ENCODE results near the gene TBX1. TPM values are rescaled to one million over a fixed set of nuclear protein-coding genes. Genes with fewer than 3 reads are reported as not detected.

The TBX1 gene
- total RNA-seq, 1 donor from 2014 or later: 6.8 TPM

GRCh38 chr22:19803736-19804267, 43.2 kb downstream of the TBX1 start:
- H3K9me3 ChIP-seq (ENCODE audit: insufficient read depth, low read depth, low read length): no peaks in the 10 kb centered on the region
- FAIRE-seq: no peak
- H3K4me2 ChIP-seq (ENCODE audit: low read length): no peak overlapping the region
- Mint-ChIP-seq H3K27me3 (ENCODE audit: low read depth, unreplicated experiment) (peaks cover 8% of the 10 kb centered on the region), H3K27ac (ENCODE audit: unreplicated experiment) (no peak overlapping the region), H3K4me1 (ENCODE audit: low read depth, unreplicated experiment) (peaks cover 8% of the 10 kb centered on the region), H3K4me3 (ENCODE audit: unreplicated experiment) (no peak overlapping the region), H3K36me3 (ENCODE audit: low read depth, unreplicated experiment) (peaks cover 9% of the 10 kb centered on the region), H3K9me3 (ENCODE audit: unreplicated experiment) (no peaks in the 10 kb centered on the region)
- TF ChIP-seq, protein P1, sequence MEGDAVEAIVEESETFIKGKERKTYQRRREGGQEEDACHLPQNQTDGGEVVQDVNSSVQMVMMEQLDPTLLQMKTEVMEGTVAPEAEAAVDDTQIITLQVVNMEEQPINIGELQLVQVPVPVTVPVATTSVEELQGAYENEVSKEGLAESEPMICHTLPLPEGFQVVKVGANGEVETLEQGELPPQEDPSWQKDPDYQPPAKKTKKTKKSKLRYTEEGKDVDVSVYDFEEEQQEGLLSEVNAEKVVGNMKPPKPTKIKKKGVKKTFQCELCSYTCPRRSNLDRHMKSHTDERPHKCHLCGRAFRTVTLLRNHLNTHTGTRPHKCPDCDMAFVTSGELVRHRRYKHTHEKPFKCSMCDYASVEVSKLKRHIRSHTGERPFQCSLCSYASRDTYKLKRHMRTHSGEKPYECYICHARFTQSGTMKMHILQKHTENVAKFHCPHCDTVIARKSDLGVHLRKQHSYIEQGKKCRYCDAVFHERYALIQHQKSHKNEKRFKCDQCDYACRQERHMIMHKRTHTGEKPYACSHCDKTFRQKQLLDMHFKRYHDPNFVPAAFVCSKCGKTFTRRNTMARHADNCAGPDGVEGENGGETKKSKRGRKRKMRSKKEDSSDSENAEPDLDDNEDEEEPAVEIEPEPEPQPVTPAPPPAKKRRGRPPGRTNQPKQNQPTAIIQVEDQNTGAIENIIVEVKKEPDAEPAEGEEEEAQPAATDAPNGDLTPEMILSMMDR (IDR thresholded peaks at IDR 0.05; ENCODE audit: insufficient read depth, low read depth, low read length): no peak
- TF ChIP-seq EZH2 (IDR thresholded peaks at IDR 0.05; ENCODE audit: insufficient read depth, low read length): no peak
- H2AFZ ChIP-seq (ENCODE audit: low read depth, low read length): no peak overlapping the region
- no peak overlapping the region for H3K27ac ChIP-seq (ENCODE audit: low read depth, low read length)
- H3K9ac ChIP-seq (ENCODE audit: low read length): no peak overlapping the region
- no peak overlapping the region for H3K4me3 ChIP-seq (ENCODE audit: insufficient read depth, low read depth, low read length)
- DNase-seq (ENCODE audit: low read depth): no peak
- H3K79me2 ChIP-seq (ENCODE audit: insufficient read depth, low read length): no peaks in the 10 kb centered on the region
- peaks cover 23% of the 10 kb centered on the region for H3K4me1 ChIP-seq (ENCODE audit: insufficient read depth, low read length)
- H3K27me3 ChIP-seq (ENCODE audit: insufficient read depth, low read length): no peaks in the 10 kb centered on the region
- no peaks in the 10 kb centered on the region for H3K36me3 ChIP-seq (ENCODE audit: insufficient read depth, low read length)
- peaks cover 3% of the 10 kb centered on the region for H4K20me1 ChIP-seq (ENCODE audit: insufficient read depth, low read length)

DNA sequence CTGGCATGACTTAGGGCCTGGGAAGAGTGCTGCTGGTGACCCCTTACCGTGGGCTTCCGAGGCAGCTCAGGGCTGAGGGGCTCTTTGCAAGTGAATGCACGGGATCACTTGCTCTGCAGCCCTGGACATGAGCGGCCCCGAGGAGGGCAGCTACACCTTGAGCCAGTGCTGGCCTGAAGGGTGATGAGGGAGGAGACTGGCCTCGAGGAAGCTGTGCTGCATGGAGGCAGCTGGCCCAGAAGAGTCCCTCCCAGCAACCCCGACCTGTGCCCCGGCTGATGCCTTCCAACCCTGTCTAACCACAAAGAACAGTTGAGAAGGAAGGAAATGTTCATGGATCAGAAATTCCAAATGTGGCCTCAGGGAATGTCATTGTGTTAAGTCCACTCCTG, 45.2 kb downstream of the TBX1 start:
- H3K79me2 ChIP-seq (ENCODE audit: insufficient read depth, low read length): no peaks in the 10 kb centered on the region
- TF ChIP-seq EZH2 (IDR thresholded peaks at IDR 0.05; ENCODE audit: insufficient read depth, low read length): no peak
- no peak overlapping the region for H2AFZ ChIP-seq (ENCODE audit: low read depth, low read length)
- no peak overlapping the region for H3K9ac ChIP-seq (ENCODE audit: low read length)
- H3K9me3 ChIP-seq (ENCODE audit: insufficient read depth, low read depth, low read length): no peaks in the 10 kb centered on the region
- no peak overlapping the region for H3K27ac Mint-ChIP-seq (ENCODE audit: unreplicated experiment)
- H3K4me2 ChIP-seq (ENCODE audit: low read length): no peak overlapping the region
- FAIRE-seq (no peak), DNase-seq (ENCODE audit: low read depth) (no peak)
- H3K27ac ChIP-seq (ENCODE audit: low read depth, low read length): no peak overlapping the region
- H3K4me3 Mint-ChIP-seq (ENCODE audit: unreplicated experiment): no peak overlapping the region
- no peak overlapping the region for H3K4me3 ChIP-seq (ENCODE audit: insufficient read depth, low read depth, low read length)
- peaks cover 2% of the 10 kb centered on the region for H3K27me3 ChIP-seq (ENCODE audit: insufficient read depth, low read length)
- peaks cover 13% of the 10 kb centered on the region for H3K27me3 Mint-ChIP-seq (ENCODE audit: low read depth, unreplicated experiment)
- peaks cover 18% of the 10 kb centered on the region for H3K4me1 ChIP-seq (ENCODE audit: insufficient read depth, low read length)
- no peaks in the 10 kb centered on the region for H3K9me3 Mint-ChIP-seq (ENCODE audit: unreplicated experiment)
- peaks cover 5% of the 10 kb centered on the region for H3K36me3 Mint-ChIP-seq (ENCODE audit: low read depth, unreplicated experiment)
- H3K4me1 Mint-ChIP-seq (ENCODE audit: low read depth, unreplicated experiment): peaks cover 12% of the 10 kb centered on the region
- H3K36me3 ChIP-seq (ENCODE audit: insufficient read depth, low read length): no peaks in the 10 kb centered on the region
- H4K20me1 ChIP-seq (ENCODE audit: insufficient read depth, low read length): peaks cover 4% of the 10 kb centered on the region

DNA sequence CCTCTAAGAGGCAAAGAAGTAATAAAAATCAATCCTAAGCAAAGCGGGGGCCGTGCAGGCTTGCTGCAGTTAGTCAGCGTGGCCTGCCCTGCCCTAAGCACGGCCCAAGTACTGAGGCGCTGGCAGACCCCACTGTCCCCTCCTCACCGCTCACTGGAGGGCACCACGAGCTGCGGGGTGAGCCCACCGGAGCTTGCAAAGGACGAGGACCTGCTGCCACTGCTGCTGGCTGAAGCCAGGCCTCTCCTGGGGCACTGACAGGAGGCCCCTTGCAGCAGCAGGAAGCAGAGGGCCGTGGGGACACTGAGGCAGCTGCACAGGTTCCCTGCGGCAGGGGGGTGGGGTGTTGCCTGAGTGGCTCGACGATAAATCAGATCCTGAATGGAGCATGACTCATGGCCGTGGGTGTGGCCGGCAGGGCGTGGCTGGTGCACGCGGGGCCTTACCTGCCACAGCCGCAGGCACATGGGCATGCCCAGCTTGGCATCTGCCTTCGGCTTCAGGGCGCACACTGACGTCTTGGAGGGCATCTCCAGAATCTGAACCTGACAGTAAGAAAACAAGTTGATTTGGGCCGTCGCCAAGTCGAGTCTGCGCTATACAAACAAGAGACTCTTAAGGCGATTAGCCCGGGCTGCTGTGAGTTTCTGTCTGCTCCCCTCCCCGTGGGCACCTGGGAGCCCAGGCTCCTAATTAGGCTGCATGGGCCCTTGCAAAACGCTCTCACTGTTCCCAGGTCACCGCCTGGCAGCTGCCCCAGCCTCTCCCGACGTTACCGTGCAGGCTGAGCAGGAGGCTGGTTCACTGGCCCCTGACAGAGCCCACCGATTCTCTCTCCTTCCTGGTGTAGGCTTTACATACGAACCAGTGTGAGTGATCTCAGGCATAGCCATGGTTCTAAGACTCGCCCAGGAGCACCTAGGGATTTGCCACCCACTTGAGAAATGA, 45.9 kb downstream of the TBX1 start:
- H3K27ac Mint-ChIP-seq (ENCODE audit: unreplicated experiment): no peak overlapping the region
- Histone ChIP-seq H3K9me3 (ENCODE audit: insufficient read depth, low read depth, low read length) (no peaks in the 10 kb centered on the region), H3K4me3 (ENCODE audit: insufficient read depth, low read depth, low read length) (no peak overlapping the region), H3K79me2 (ENCODE audit: insufficient read depth, low read length) (no peaks in the 10 kb centered on the region), H4K20me1 (ENCODE audit: insufficient read depth, low read length) (peaks cover 8% of the 10 kb centered on the region), H3K9ac (ENCODE audit: low read length) (no peak overlapping the region), H3K4me2 (ENCODE audit: low read length) (peak overlapping the region; percentile 54), H3K4me1 (ENCODE audit: insufficient read depth, low read length) (peaks cover 25% of the 10 kb centered on the region), H3K27me3 (ENCODE audit: insufficient read depth, low read length) (peaks cover 2% of the 10 kb centered on the region), H3K27ac (ENCODE audit: low read depth, low read length) (no peak overlapping the region), H2AFZ (ENCODE audit: low read depth, low read length) (no peak overlapping the region), H3K36me3 (ENCODE audit: insufficient read depth, low read length) (no peaks in the 10 kb centered on the region)
- no peaks in the 10 kb centered on the region for H3K9me3 Mint-ChIP-seq (ENCODE audit: unreplicated experiment)
- TF ChIP-seq EZH2 (IDR thresholded peaks at IDR 0.05; ENCODE audit: insufficient read depth, low read length): no peak
- TF ChIP-seq, protein P1 (IDR thresholded peaks at IDR 0.05; ENCODE audit: insufficient read depth, low read depth, low read length): no peak
- H3K4me1 Mint-ChIP-seq (ENCODE audit: low read depth, unreplicated experiment): peaks cover 19% of the 10 kb centered on the region
- peaks cover 7% of the 10 kb centered on the region for H3K36me3 Mint-ChIP-seq (ENCODE audit: low read depth, unreplicated experiment)
- FAIRE-seq: no peak
- DNase-seq (ENCODE audit: low read depth): peak; percentile 23
- H3K27me3 Mint-ChIP-seq (ENCODE audit: low read depth, unreplicated experiment): peaks cover 13% of the 10 kb centered on the region
- H3K4me3 Mint-ChIP-seq (ENCODE audit: unreplicated experiment): no peak overlapping the region

All from astrocyte (in vitro differentiated cells and primary cell).